Astrocyte (in vitro differentiated cells and primary cell): ENCODE results near the gene AGAP5. TPM values are rescaled to one million over a fixed set of nuclear protein-coding genes. Genes with fewer than 3 reads are reported as not detected.

ENCODE experiments used
- DNase-seq: peaks from one replicate; pipeline ENCODE4 v3.0.0-alpha.2; 2010; ENCODE audit warnings: low read depth
- FAIRE-seq: peaks from 2 replicates; lab custom pipeline; 2011; peaks lifted over from hg19 to GRCh38; lab: Jason Lieb, UNC
- H2AFZ ChIP-seq: 2 replicates; pipeline ENCODE4 v1.6.0; 2012; ENCODE audit warnings: low read depth, low read length, inconsistent platforms
- H3K27ac ChIP-seq: 2 replicates; pipeline ENCODE4 v1.5.1; 2011; ENCODE audit warnings: low read depth, low read length, inconsistent platforms
- H3K27me3 ChIP-seq: 2 replicates; pipeline ENCODE4 v1.6.0; 2011; ENCODE audit warnings: low read length, inconsistent platforms; ENCODE audit not compliant: insufficient read depth
- H3K36me3 ChIP-seq: 2 replicates; pipeline ENCODE4 v1.5.1; 2011; ENCODE audit warnings: low read length, inconsistent platforms; ENCODE audit not compliant: insufficient read depth
- H3K4me1 ChIP-seq: 2 replicates; pipeline ENCODE4 v1.5.1; 2011; ENCODE audit warnings: low read length, inconsistent platforms; ENCODE audit not compliant: insufficient read depth
- H3K4me2 ChIP-seq: 2 replicates; pipeline ENCODE4 v1.6.0; 2012; ENCODE audit warnings: low read length, inconsistent platforms
- H3K4me3 ChIP-seq: 2 replicates; pipeline ENCODE4 v1.5.1; 2011; ENCODE audit warnings: low read depth, mild to moderate bottlenecking, low read length, inconsistent platforms; ENCODE audit not compliant: insufficient read depth
- H3K79me2 ChIP-seq: 2 replicates; pipeline ENCODE4 v1.6.0; 2012; ENCODE audit warnings: mild to moderate bottlenecking, low read length, inconsistent platforms; ENCODE audit not compliant: insufficient read depth
- H3K9ac ChIP-seq: 2 replicates; pipeline ENCODE4 v1.6.0; 2012; ENCODE audit warnings: mild to moderate bottlenecking, low read length, inconsistent platforms
- H3K9me3 ChIP-seq: 2 replicates; pipeline ENCODE4 v1.5.1; 2012; ENCODE audit warnings: low read depth, mild to moderate bottlenecking, low read length, inconsistent platforms; ENCODE audit not compliant: insufficient read depth
- H4K20me1 ChIP-seq: 2 replicates; pipeline ENCODE4 v1.6.0; 2012; ENCODE audit warnings: low read length, inconsistent platforms; ENCODE audit not compliant: insufficient read depth
- H3K27ac Mint-ChIP-seq: one replicate; pipeline ENCODE4 v1.8.0; 2021; ENCODE audit warnings: mild to moderate bottlenecking, mixed read lengths; ENCODE audit not compliant: unreplicated experiment
- H3K27me3 Mint-ChIP-seq: one replicate; pipeline ENCODE4 v1.8.0; 2021; ENCODE audit warnings: low read depth, mixed read lengths; ENCODE audit not compliant: unreplicated experiment
- H3K36me3 Mint-ChIP-seq: one replicate; pipeline ENCODE4 v1.8.0; 2021; ENCODE audit warnings: low read depth, mixed read lengths; ENCODE audit not compliant: unreplicated experiment
- H3K4me1 Mint-ChIP-seq: one replicate; pipeline ENCODE4 v1.8.0; 2021; ENCODE audit warnings: low read depth, mixed read lengths; ENCODE audit not compliant: unreplicated experiment
- H3K4me3 Mint-ChIP-seq: one replicate; pipeline ENCODE4 v1.8.0; 2021; ENCODE audit warnings: mild to moderate bottlenecking, moderate library complexity, mixed read lengths; ENCODE audit not compliant: unreplicated experiment
- H3K9me3 Mint-ChIP-seq: one replicate; pipeline ENCODE4 v1.8.0; 2021; ENCODE audit warnings: mild to moderate bottlenecking, mixed read lengths; ENCODE audit not compliant: unreplicated experiment
- EZH2 ChIP-seq: IDR thresholded peaks from 2 replicates; pipeline ENCODE4 v1.6.1; 2012; ENCODE audit warnings: mild to moderate bottlenecking, low read length, inconsistent platforms; ENCODE audit not compliant: insufficient read depth
- total RNA-seq: library from RNA; stranded (reverse); gene quantifications from 2 replicates; pipeline ENCODE4 v1.2.1, GENCODE V29; 2021
- TF ChIP-seq, protein P1 (sequence below): IDR thresholded peaks from 2 replicates; pipeline ENCODE4 v1.5.1; 2011; ENCODE audit warnings: low read depth, mild to moderate bottlenecking, inconsistent platforms, low read length, moderate library complexity; ENCODE audit not compliant: insufficient read depth

AGAP5 gene
- total RNA-seq, 1 donor from 2014 or later = 5.1 TPM

DNA sequence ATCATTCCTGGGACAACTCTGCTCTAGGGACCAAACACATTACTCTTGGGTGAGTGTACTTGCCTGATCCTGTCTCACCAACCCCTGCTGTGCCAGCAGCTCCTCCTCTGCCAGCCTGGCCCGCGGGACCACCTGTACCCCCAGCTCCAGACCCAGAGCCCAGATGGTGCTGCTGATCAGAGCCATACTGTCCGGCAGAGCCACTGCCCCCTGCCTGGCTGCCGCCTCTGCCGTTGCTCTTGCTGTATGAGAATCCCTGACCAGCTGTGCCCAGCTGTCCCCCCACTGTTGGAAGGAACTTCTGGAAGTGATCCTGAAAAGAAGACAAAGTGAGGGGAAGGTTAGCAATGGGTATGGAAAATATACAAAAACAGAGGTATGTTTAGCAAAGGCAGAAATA, 63.5 kb downstream of the AGAP5 start:
- Mint-ChIP-seq H3K27ac (no peak overlapping the region), H3K9me3 (no peaks in the 10 kb centered on the region), H3K36me3 (no peaks in the 10 kb centered on the region), H3K27me3 (peaks cover 2% of the 10 kb centered on the region), H3K4me1 (no peaks in the 10 kb centered on the region), H3K4me3 (no peak overlapping the region)
- H3K4me2 ChIP-seq = no peak overlapping the region
- FAIRE-seq (no peak), DNase-seq (no peak)
- H3K9ac ChIP-seq = no peak overlapping the region
- no peak overlapping the region for H3K4me3 ChIP-seq
- no peaks in the 10 kb centered on the region for H3K79me2 ChIP-seq
- H3K9me3 ChIP-seq = no peaks in the 10 kb centered on the region
- H4K20me1 ChIP-seq = no peaks in the 10 kb centered on the region
- no peak for TF ChIP-seq EZH2
- TF ChIP-seq, protein P1, sequence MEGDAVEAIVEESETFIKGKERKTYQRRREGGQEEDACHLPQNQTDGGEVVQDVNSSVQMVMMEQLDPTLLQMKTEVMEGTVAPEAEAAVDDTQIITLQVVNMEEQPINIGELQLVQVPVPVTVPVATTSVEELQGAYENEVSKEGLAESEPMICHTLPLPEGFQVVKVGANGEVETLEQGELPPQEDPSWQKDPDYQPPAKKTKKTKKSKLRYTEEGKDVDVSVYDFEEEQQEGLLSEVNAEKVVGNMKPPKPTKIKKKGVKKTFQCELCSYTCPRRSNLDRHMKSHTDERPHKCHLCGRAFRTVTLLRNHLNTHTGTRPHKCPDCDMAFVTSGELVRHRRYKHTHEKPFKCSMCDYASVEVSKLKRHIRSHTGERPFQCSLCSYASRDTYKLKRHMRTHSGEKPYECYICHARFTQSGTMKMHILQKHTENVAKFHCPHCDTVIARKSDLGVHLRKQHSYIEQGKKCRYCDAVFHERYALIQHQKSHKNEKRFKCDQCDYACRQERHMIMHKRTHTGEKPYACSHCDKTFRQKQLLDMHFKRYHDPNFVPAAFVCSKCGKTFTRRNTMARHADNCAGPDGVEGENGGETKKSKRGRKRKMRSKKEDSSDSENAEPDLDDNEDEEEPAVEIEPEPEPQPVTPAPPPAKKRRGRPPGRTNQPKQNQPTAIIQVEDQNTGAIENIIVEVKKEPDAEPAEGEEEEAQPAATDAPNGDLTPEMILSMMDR = no peak
- no peaks in the 10 kb centered on the region for H3K36me3 ChIP-seq
- no peak overlapping the region for H3K27ac ChIP-seq
- no peaks in the 10 kb centered on the region for H3K4me1 ChIP-seq
- H3K27me3 ChIP-seq = peaks cover 3% of the 10 kb centered on the region
- no peak overlapping the region for H2AFZ ChIP-seq

DNA sequence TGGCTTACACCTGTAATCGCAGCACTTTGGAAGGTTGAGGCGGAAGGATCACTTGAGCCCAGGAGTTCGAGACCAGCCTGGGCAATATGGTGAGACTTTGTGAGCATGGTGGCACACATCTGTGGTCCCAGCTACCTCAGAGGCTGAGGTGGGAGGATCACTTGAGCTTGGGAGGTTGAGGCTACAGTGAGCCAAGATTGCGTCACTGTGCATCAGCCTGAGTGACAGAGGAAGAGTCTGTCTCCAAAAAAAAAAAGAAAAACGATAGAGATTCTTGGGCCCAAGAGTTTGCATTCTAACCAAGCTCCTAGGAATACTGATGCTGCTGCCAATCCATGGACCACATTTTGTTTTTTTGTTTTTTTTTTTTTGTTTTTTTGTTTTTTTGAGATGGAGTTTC, 68.7 kb downstream of the AGAP5 start:
- no peak overlapping the region for H3K4me2 ChIP-seq
- H3K4me1 ChIP-seq = peaks cover 9% of the 10 kb centered on the region
- no peak for DNase-seq
- H3K9ac ChIP-seq = no peak overlapping the region
- H3K36me3 Mint-ChIP-seq = peaks cover 2% of the 10 kb centered on the region
- no peaks in the 10 kb centered on the region for H3K9me3 ChIP-seq
- H3K36me3 ChIP-seq = no peaks in the 10 kb centered on the region
- H3K27ac ChIP-seq = no peak overlapping the region
- H3K79me2 ChIP-seq = peaks cover 7% of the 10 kb centered on the region
- no peaks in the 10 kb centered on the region for H3K27me3 Mint-ChIP-seq
- H2AFZ ChIP-seq = no peak overlapping the region
- H3K4me3 Mint-ChIP-seq = no peak overlapping the region
- H3K9me3 Mint-ChIP-seq = peaks cover 4% of the 10 kb centered on the region
- no peaks in the 10 kb centered on the region for H4K20me1 ChIP-seq
- H3K27me3 ChIP-seq = peaks cover 3% of the 10 kb centered on the region
- H3K4me3 ChIP-seq = no peak overlapping the region
- TF ChIP-seq EZH2 = no peak
- TF ChIP-seq, protein P1 = no peak
- no peak overlapping the region for H3K27ac Mint-ChIP-seq
- no peak for FAIRE-seq
- peaks cover 2% of the 10 kb centered on the region for H3K4me1 Mint-ChIP-seq

DNA sequence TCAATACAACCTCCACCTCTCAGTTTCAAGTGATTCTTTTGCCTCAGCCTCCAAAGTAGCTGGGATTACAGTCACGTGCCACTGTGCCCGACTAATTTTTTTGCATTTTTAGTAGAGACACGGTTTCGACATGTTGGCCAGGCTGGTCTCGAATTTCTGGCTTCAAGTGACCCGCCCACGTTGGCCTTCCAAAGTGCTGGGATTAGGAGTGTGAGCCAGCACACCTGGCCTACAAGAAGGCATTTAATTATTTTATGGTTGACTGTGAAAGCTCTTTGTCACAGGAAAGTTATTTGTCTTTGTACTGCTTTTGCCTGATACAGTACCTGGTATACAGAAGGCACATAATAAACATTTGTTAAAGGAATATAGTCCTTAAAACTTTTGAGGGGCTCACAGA, 69.5 kb downstream of the AGAP5 start:
- Histone ChIP-seq H3K4me1 (peaks cover 9% of the 10 kb centered on the region), H3K9me3 (no peaks in the 10 kb centered on the region), H3K27ac (no peak overlapping the region), H3K4me2 (no peak overlapping the region), H3K79me2 (peaks cover 9% of the 10 kb centered on the region), H3K9ac (no peak overlapping the region), H3K36me3 (no peaks in the 10 kb centered on the region), H2AFZ (no peak overlapping the region), H3K27me3 (peaks cover under 1% of the 10 kb centered on the region), H4K20me1 (no peaks in the 10 kb centered on the region), H3K4me3 (no peak overlapping the region)
- no peak for TF ChIP-seq EZH2
- TF ChIP-seq, protein P1 = no peak
- Mint-ChIP-seq H3K9me3 (peaks cover 4% of the 10 kb centered on the region), H3K4me1 (peaks cover 2% of the 10 kb centered on the region), H3K27ac (no peak overlapping the region), H3K27me3 (no peaks in the 10 kb centered on the region), H3K4me3 (no peak overlapping the region), H3K36me3 (peaks cover 2% of the 10 kb centered on the region)
- FAIRE-seq = no peak
- no peak for DNase-seq
